Esophagus muscularis mucosa (tissue), 4 donors: Measurements from ENCODE around the gene LGALS16. TPM values are rescaled to one million over a fixed set of nuclear protein-coding genes. Genes with fewer than 3 reads are reported as not detected.
"Not testable (repeated sequence)": the region's sequence is repeated elsewhere in the genome, so short reads cannot be mapped to it uniquely, and the experiment has no call there.

ENCODE experiments used
- DNase-seq: peaks from one replicate; pipeline ENCODE4 v3.0.0-alpha.2; 2017; ENCODE audit errors: extremely low spot score
- H3K27ac ChIP-seq, 4 donors: fragments of 200-600 bp; sonication (generic); replicated peaks in 1 of 4; 1 replicate in 3 of 4; 2 replicates in 1 of 4; pipeline ENCODE4 v1.5.1; 2016 to 2019; ENCODE audit warnings: mild to moderate bottlenecking in 1 of 4
- H3K27me3 ChIP-seq, 4 donors: fragments of 200-600 bp; sonication (generic); one replicate each; pipeline versions ENCODE4 v1.5.1 to v1.6.0; 2016 to 2019
- H3K36me3 ChIP-seq, 4 donors: fragments of 200-600 bp; sonication (generic); one replicate each; pipeline ENCODE4 v1.5.1; 2016 to 2019
- H3K4me1 ChIP-seq, 4 donors: fragments of 200-600 bp; sonication (generic); one replicate each; pipeline ENCODE4 v1.5.1; 2016 to 2019
- H3K4me3 ChIP-seq, 4 donors: fragments of 200-600 bp; sonication (generic); 1 replicate in 2 of 4; 2 replicates in 2 of 4; pipeline ENCODE4 v1.5.1; 2016 to 2019; ENCODE audit warnings: mild to moderate bottlenecking in 4 of 4, moderate library complexity in 1 of 4
- H3K9me3 ChIP-seq, 4 donors: fragments of 200-600 bp; sonication (generic); 1 replicate in 3 of 4; 2 replicates in 1 of 4; pipeline ENCODE4 v1.5.1; 2016 to 2019
- CTCF ChIP-seq, 3 experiments: fragments of 200-600 bp in 2 of 3; fragments of 450-650 bp in 1 of 3; sonication (generic) in 2 of 3; IDR thresholded peaks; one replicate each; pipeline ENCODE4 v1.5.1; 2017 to 2019; ENCODE audit warnings: antibody characterized with exemption in 3 of 3, mild to moderate bottlenecking in 2 of 3, moderate library complexity in 1 of 3
- EP300 ChIP-seq: sonication (generic); formaldehyde crosslinking; IDR thresholded peaks from one replicate; pipeline ENCODE4 v1.6.1; 2017; ENCODE audit warnings: antibody characterized with exemption
- POLR2A ChIP-seq: fragments of 450-650 bp; IDR thresholded peaks from one replicate; pipeline ENCODE4 v1.6.1; 2017; ENCODE audit warnings: antibody characterized with exemption, moderate library complexity, mild to moderate bottlenecking, low read depth
- POLR2AphosphoS5 ChIP-seq, 2 donors: sonication (generic); formaldehyde crosslinking; IDR thresholded peaks; one replicate each; pipeline ENCODE4 v1.6.1; 2017; ENCODE audit warnings: antibody characterized with exemption in 2 of 2
- WGBS: methylation state at CpG from one replicate; pipeline ENCODE4 v1.1.5; 2018; 5-methylcytosine and 5-hydroxymethylcytosine counted together
- intact Hi-C: fragments of 100-400 bp; cut with DNase I; formaldehyde crosslinking; loops from one replicate; pipeline ENCODE4 v1.15.1; 2023
- total RNA-seq, 4 donors: library from RNA; depleted of rRNA; stranded (reverse); fragments of >200 nt; gene quantifications; one replicate each; pipeline versions ENCODE4 v1.1.0 to v1.2.1, GENCODE V29; 2016

The LGALS16 gene
- total RNA-seq, 4 donors from 2014 or later = not detected

DNA sequence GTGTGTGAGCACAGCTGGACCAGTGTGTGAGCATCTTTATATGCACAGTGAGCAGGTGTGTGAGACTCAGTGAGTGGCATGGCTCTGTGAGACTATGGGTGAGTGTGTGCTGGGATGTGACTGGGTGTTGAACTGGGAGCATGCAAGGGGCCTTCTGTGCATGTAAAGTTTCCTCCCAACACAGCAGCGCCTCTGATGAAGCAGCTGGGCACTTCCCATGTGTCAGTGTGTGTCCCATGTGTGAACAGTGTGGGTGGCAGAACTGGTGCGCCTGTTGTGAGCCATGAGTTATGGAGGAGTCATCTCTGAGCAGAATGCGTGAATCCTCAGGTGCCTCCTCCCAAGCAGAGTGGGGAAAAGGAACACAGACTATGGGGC, 24.1 kb downstream of the LGALS16 start:
- intact Hi-C loops = no loop called here
- Histone ChIP-seq H3K9me3 (no peaks in the 10 kb centered on the region), H3K36me3 (no peaks in the 10 kb centered on the region), H3K4me3 (no peak overlapping the region), H3K27ac (no peak overlapping the region), H3K4me1 (peaks cover 14 to 18% (median 16%) of the 10 kb centered on the region in 4 donors), H3K27me3 (no peaks in the 10 kb centered on the region)
- DNase-seq = no peak
- 92% methylated on average over 3 of the region's 3 CpGs for WGBS
- TF ChIP-seq POLR2A (no peak), CTCF (IDR thresholded peaks at IDR 0.05) (no peak), EP300 (no peak), POLR2AphosphoS5 (IDR thresholded peaks at IDR 0.05) (no peak)

GRCh38 chr19:39680593-39680992, 24.9 kb downstream of the LGALS16 start:
- H3K4me3 ChIP-seq = no peak overlapping the region
- H3K27me3 ChIP-seq = no peaks in the 10 kb centered on the region
- H3K27ac ChIP-seq = no peak overlapping the region
- peaks cover 14 to 18% (median 16%) of the 10 kb centered on the region in 4 donors for H3K4me1 ChIP-seq
- no peaks in the 10 kb centered on the region for H3K36me3 ChIP-seq
- intact Hi-C loops = no loop called here
- TF ChIP-seq EP300 (no peak), POLR2AphosphoS5 (IDR thresholded peaks at IDR 0.05) (no peak), CTCF (IDR thresholded peaks at IDR 0.05) (no peak), POLR2A (no peak)
- H3K9me3 ChIP-seq = no peaks in the 10 kb centered on the region
- no peak for DNase-seq
- WGBS = 78% methylated on average over 2 of the region's 3 CpGs

GRCh38 chr19:39681416-39681815, 25.7 kb downstream of the LGALS16 start:
- no peaks in the 10 kb centered on the region for H3K9me3 ChIP-seq
- TF ChIP-seq CTCF (IDR thresholded peaks at IDR 0.05) = no peak
- TF ChIP-seq POLR2A = no peak
- TF ChIP-seq EP300 = no peak
- TF ChIP-seq POLR2AphosphoS5 (IDR thresholded peaks at IDR 0.05) = no peak
- no peaks in the 10 kb centered on the region for H3K36me3 ChIP-seq
- no peak overlapping the region for H3K27ac ChIP-seq
- intact Hi-C loops = no loop called here
- H3K4me3 ChIP-seq = no peak overlapping the region
- no peaks in the 10 kb centered on the region for H3K27me3 ChIP-seq
- H3K4me1 ChIP-seq = peaks cover 14 to 18% (median 16%) of the 10 kb centered on the region in 4 donors
- WGBS = 100% methylated on average over 4 of the region's 5 CpGs
- no peak for DNase-seq

- peaks cover 0 to 3% (median 1%) of the 10 kb centered on the region in 4 donors for H3K4me1 ChIP-seq
- peaks cover 0 to 12% (median 7%) of the 10 kb centered on the region in 4 donors for H3K9me3 ChIP-seq
- TF ChIP-seq CTCF (IDR thresholded peaks at IDR 0.05) (no peak), POLR2A (no peak), EP300 (no peak), POLR2AphosphoS5 (IDR thresholded peaks at IDR 0.05) (no peak)
- 74% methylated on average over 5 of the region's 5 CpGs for WGBS
- H3K36me3 ChIP-seq = no peaks in the 10 kb centered on the region
- H3K4me3 ChIP-seq = no peak overlapping the region
- no peak overlapping the region for H3K27ac ChIP-seq
- H3K27me3 ChIP-seq = no peaks in the 10 kb centered on the region
- DNase-seq = peak; percentile 34
- intact Hi-C loops = no loop called here
Measured at GRCh38 chr19:39684267-39684666, 28.6 kb downstream of the LGALS16 start.

- 75% methylated on average over 3 of the region's 3 CpGs for WGBS
- TF ChIP-seq POLR2A = no peak
- TF ChIP-seq EP300 = no peak
- TF ChIP-seq CTCF (IDR thresholded peaks at IDR 0.05) = no peak
- no peak for TF ChIP-seq POLR2AphosphoS5 (IDR thresholded peaks at IDR 0.05)
- H3K4me3 ChIP-seq = no peak overlapping the region
- no peaks in the 10 kb centered on the region for H3K4me1 ChIP-seq
- no peaks in the 10 kb centered on the region for H3K36me3 ChIP-seq
- H3K9me3 ChIP-seq = peaks cover 0 to 19% (median 15%) of the 10 kb centered on the region in 4 donors
- no peak for DNase-seq
- H3K27ac ChIP-seq = no peak overlapping the region
- intact Hi-C loops = no loop called here
- H3K27me3 ChIP-seq = no peaks in the 10 kb centered on the region
Measured at GRCh38 chr19:39686739-39687138, 31.0 kb downstream of the LGALS16 start.

GRCh38 chr19:39688637-39689036, 32.9 kb downstream of the LGALS16 start:
- H3K36me3 ChIP-seq, H3K4me3 ChIP-seq, H3K27ac ChIP-seq, H3K27me3 ChIP-seq, intact Hi-C loops, H3K4me1 ChIP-seq: not testable (repeated sequence)
- WGBS = 71% methylated on average over 4 of the region's 4 CpGs
- peaks cover 0 to 19% (median 15%) of the 10 kb centered on the region in 4 donors for H3K9me3 ChIP-seq
- DNase-seq = peak; percentile 62
